GM18499 (cell line): ENCODE data around the gene SNN.

Source experiments
- ATAC-seq: cut with Tn5 transposase; IDR thresholded peaks from one replicate; pipeline ENCODE4 v1.9.1; 2021; ENCODE audit warnings: moderate number of reproducible peaks; ENCODE audit not compliant: insufficient read depth, unreplicated experiment

Gene SNN

DNA sequence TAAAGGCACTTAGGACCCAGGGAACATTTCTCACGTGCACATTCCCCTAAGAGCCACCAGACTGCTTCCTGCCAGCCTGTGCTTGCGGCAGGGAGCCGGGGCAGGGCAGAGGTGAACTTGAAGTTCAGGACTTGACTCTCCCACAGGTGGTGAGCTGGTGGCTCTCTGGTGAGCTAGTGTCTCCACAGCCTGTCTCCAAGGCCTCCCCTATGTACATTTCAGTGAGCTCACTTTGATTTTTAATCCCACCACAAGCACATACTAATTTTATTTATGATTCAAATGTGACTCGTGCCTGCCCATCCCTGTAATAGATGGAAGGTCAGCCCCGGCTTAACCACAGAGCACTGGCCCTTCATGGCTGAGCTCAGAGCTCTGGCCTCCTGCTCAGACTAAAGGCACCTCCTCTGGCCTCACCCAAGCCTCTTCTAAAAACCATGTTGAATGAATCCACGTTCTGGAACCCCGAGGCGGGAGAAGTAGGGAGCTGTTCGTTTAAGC lies 9.2 kb downstream of the SNN start:
- no peak for ATAC-seq

DNA sequence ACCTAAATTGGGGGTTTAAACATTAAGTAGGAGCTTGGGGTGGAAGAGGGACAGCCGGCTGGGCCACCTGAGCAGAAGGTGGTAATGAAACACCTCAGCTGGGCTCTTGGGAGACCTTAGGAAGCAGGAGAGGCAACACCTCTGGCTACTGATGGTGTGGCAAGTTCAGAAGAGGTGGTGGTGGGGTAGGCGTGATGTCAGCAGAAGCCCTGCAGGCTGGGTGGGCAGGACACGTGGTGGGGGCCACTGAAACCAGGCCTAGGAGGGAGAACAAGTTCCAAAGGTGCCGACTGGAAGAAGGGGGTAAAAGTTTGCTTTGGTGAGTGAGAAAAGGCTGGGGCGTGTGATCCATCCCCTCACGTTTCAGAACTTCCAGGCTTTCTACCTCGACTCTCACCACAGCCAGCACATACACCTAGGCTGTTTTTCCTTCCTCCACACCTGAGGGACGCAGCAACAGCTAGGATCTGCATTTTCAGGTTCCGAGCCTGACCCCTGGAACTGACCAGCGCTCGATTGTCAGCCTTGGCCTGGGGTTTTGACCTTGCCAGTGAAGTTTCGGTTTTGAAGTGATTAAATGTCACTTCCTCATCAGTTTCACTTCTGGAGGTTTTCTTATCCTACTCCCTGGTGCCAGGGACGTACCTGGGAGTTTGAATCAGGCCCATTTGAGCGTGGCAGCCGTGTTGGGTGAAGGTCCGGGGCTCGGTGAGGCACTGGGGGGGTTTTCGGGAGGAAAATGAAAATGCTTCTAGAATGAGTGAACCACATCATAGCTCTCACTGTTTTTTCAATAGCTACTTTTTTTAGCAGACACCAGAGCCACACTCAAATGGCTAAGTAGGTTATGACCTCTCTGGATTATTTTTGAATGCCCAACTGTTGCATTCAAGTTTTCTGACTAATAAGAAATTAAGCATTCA lies 10.0 kb downstream of the SNN start:
- ATAC-seq, result no peak

DNA sequence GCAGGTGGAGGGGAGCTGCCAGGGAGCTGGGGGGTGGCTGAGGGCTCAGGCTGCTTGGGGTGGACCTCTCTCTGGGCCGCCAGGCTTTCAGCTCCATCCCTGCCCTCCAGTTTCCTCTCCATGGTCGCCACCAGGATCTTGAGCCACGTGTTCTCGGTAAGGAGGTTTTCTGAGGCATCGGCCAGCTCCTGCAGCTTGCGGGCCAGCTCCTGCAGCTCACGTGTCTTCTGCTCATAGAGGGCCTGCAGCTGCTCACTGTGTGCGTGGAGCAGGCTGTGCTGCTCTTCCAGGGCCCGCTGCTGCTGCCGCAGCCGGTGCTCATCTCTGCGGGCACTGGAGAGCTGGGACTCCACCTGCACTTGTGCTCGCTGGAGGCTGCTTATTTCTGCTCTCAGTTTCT lies 11.0 kb downstream of the SNN start:
- ATAC-seq, result no peak

DNA sequence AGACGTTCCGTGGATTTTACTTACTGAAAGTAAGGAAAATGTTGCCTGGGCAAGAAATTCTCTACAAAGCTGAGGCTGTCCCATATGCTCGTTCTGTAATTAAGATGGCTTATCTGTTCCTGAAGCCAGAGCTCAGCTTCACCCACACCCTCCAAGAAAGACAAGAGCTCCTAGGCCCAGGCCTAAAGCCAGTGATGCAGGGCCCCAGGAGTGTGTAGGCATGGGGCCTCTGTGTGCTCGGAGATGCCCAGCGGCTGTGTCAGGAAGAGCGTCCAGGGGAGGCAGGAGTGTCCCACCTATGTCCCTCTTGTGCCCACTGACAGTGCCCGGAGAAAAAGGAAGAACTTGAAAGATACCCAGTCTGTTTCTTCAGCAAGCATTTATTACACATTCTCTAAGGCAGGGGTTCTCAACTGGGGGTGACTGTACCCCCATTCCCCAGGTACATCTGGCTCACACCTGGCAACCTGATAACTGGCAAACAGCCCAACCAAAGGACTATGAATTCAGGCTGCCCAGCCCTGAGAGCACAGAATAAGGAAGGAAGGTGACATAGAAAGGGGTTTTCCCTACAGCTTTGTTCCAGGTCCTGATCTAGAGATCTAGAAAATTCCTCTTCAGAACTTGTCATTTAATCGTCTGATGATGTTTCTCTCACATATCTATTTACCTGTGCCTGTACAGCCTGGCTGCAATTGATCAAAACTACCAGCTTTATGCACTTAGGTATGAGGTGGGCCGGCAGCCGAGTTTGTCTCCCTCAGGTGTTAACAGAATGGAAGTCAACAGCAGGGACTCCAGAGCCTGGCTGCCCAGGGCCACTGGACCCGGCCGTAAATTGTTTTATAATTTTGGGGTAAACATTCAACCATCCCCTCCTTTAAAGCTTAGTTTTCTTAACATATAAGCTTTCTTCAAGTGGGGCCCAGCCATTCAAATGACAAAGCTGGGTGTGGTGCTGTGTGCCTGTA lies 12.0 kb downstream of the SNN start:
- ATAC-seq, result no peak

DNA sequence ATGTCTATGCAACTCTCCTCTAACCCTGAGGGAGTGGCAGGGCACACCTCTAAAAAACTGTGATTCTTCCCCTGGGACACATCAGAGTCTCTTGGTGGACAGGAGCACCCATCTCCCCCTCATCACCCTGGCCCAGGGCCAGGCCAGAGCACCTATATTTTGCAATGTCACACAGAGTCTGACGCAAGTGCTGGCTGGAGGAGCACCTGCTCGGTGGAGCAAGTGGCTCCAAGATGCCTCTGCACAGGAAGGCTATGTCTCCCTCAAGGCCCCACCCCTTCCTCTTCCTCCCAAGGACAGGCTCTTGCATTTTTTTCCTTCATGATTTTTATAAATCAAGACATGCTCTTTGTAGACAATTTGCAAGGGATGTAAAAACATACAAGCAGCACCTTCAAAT lies 13.3 kb downstream of the SNN start:
- no peak for ATAC-seq

DNA sequence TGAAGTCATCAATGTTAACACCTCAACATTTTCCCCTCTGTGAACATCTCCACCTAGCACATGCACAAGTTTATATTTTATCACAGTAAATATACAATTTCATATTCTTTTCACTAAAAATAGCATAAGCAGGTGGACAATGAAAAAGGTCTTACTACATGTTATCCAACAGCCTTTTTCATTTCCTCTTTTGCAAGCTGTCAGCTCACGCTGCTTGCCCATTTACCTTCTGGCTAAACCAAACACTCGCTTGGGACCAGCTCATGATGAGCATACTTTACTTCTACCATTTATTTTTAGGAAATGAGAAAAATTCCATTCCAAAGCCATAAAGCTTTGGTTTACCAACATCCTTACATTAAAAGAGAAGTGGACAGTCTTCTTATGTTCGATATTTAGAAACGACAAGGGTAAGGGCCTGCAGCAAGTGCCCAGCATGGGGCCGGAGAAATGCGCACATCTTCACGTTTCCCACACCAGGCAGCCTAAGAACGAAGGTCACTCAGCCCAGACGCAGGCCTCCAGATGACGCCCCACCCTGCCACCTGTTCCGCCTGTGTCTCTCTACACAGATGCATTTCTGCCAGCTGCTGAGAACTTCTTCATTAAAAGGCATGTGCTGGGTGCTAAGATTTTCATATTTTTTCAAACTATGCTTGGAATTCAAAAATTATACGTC lies 13.9 kb downstream of the SNN start:
- ATAC-seq, result no peak

DNA sequence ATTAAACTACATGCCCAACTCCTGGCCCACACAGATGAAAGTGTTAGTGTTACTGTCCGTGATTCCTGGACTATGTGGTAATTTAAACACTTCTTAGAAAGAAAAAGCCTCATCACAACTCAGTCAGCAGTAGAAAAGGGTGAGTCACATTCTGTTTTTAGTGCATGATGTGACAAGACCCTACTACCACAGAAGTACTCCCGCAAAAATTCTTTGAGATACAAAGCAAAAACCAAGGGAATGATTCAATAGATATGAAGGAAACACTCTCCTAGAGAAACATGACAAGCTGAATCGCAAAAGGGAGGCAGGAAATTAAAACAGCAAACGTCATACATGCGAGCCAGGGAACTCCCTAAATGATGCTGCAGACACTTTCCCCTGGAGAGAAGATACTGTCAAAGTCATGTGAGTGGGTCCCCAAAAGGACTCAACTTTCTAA lies 14.4 kb downstream of the SNN start:
- ATAC-seq, result no peak

DNA sequence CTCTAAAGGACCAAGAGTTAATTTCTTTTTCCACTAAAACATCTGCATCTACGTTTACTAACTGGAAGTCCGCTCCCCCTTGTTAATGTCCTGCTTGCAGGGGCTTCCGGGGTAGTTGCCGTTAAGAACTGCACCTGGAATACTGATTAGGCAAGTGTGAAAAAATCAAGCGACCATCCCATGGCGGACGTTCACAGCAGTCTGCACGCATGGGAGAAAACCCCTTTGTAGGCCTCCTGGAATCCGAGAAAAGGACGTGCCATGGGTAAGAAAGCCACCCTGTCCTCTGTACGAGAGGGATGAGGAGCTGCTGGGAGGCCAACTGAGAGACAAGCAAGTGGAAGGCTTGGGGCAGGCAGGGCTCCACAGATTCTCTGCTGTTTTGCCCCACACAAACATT lies 14.9 kb downstream of the SNN start:
- ATAC-seq, result no peak

DNA sequence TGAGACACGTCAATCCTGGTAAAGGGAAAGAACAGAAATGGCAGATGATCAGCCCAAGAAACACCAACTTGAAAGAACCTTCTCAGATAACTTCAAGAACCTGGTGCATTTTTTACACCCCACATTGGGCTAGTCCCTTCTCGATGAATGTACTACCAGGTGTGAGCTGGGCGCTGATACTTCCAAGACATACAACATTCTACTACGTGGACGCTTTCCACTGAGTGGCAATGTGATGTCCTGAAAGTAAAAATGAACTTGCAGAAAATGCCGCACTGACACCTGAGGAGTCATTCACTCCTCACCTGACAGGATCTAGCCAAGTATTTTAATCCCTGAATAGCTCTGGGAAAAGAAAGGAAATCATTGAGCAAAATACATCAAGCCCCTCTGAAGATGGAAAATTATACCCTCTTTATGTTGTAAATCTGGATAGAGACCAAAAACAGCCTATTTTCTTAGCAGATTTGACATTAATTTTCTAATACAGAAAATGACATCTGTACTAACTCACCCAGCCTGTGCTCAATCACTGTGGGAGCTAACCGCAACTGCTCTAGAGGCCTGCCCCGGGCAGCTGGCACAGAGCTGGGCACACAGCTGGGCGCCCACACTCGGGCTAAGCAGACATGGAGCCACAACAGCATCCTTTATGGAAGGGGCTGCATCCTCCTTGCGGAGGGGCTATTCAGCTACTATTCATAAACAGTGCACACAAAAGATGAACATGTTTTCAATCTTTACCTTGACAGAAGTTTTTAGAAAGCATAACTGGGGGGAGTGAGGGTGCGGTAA lies 16.2 kb downstream of the SNN start:
- ATAC-seq, result no peak

DNA sequence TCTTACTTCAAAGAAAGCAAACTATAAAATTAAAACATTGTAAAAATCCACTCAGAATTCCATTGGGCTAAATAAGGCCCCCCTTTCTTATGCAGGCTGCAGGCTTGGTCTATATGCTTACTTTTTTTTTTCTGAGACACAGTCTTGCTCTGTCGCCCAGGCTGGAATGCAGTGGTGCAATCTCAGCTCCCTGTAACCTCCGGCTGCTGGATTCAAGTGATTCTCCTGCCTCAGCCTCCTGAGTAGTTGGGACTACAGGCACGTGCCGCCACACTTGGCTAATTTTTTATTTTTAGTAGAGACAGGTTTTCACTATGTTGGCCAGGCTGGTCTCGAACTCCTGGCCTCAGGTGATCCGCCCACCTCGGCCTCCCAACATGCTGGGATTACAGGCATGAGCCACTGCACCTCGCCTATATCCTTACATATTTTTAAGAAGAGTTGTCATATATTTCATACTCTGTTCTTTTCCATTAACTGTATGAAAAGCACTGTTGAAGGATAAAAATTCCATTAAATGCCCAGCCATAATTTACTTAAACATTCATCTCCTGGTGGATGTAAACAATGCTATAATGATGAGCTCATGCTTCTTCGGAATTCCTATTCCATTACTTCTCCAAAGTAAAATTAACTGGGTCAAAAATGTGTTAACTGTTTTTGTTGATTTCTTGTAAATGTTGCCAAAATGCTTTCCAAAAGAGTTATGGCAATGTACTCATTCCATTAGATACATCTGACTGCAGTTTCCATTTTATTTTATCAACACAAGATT lies 17.8 kb downstream of the SNN start:
- no peak for ATAC-seq

DNA sequence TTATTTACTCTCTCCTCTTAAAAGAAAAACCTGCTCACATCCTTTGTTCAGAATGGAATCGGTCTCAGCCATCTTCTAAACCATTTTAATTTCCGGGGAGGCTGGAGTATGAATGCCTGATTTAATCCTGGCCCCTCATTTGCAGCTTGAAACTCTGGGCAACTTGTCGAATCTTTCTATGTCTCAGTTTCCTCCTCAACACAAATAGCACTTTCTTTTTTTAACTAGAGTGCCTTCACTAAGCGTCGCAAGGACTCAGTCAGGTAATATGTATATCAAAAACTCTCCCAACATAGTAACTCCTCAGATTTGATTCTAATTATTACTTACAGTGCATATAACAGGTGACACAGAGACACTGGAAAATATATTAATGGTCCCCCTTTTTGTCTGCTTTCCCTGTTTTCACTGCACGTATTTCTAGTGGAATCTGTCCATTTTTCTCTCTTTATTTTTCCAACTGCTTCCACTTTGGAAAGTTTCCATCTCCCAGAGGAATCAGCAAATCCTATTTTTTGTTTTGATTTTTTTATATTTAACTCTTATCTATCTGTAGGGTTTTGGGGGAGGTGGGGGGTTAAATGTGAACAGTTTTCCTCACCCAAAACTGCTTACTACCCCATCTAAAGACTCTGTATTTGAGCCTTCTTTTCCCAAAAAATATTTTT lies 18.6 kb downstream of the SNN start:
- ATAC-seq, result no peak

DNA sequence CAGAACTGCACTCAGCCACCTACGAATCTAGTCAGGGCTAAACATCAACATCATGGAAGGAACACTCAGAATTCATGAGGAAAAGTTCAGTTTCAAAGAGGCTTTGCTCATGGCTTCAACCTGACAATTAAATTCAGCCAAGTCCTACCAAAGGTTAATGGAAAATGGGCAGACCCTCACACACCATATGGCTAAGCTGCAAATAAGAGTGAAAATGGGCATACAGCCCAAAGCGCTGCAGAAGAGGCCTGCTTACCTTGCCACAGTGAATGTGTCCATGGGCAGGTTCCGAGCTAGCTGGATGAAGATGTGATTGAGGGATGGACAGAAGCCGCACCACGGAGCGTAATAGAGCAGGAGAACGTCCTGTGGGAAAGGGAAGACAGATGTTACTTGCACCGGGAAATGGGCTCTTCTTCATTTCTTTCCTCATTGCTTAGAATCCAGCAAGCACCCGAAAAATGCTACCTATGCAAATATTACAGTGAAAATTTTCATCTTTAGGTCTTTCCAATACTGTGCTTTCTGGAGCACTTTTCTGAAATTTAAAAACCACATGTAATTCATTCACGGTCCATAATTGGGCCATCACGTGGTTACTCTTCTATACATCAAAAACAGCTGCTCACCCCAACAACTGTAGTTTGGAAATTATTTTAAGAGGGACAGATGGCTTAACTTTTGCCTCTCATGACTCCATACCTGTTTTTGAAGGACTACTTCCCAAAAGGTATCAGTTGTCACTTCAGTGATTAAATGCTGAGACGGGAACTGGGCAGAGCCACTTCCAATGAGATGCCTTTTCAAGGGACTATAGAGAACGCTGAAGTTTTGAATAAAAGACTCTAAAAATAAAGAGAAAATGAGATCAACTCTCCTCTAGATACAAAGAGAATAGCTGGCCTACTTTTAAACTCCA lies 19.6 kb downstream of the SNN start:
- no peak for ATAC-seq

DNA sequence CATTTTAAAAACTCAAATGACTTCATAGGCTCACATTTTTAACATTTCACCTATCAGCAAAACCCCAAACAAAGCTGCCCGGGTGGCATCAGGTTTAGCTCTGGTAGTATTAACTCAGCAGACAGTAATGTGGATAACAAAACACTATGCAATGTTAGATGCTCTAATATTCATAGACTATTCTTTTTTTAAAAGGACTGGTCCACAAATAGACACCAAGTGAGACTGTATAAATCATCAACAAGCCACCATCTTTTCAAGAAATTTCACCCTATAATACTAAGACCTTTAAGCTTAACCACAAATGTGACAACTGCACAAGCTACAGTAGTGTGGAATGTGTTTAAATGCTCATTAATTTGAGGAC lies 20.2 kb downstream of the SNN start:
- no peak for ATAC-seq

DNA sequence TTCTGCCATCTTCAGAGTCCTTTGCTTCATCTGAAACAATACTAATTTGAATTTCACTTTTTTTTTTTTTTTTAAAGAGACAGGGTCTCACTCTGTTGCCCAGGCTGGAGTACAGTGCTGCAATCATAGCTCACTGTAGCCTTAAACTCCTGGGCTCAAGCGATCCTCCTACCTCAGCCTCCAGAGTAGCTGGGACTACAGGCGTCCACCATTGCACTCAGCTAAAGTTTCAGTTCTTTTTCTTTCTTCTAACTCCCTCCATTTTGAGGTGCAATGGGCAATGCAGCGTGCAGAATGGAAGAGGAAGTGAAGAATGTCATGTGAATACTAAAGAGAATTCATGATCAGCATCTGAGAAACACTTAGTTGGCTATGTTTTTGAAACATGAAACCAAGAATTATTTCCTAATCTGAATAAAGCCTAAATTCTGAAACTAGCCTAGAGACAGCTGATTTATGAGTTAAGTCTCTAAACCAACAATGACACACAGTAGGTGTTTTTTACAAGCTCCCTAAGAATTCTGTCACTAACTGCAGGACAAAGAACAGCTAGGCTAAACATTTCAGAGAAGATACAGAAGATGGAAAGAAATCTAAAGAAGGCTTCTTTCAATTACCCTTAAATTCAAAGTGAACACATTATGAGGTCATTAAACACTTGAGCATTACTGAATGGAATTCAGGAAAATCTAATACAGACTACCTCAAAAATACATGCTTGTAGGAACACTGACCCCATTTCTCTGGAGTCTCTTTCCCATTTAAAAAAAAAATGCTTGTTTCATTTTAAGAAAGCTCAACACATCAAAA lies 21.0 kb downstream of the SNN start:
- ATAC-seq, result peak; percentile 77

DNA sequence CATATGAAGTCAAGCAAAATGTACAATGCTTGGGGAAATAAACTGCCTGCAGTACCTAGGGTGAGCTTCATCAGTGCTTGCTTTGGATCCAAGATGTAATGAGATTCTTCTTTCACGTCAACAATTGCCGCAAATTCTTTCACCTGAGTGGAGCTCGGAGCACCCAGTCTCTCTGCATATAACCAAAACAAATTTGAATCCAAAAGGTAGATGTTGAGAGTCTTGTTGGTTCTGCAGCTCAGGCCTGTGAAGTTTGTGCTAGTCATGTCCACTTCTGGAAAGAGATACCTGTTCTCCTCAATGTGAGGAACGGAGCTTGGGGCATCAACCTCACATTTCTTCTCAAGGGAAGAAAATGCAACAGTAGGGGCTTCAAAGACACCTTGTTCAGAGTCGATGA lies 23.0 kb downstream of the SNN start:
- no peak for ATAC-seq

DNA sequence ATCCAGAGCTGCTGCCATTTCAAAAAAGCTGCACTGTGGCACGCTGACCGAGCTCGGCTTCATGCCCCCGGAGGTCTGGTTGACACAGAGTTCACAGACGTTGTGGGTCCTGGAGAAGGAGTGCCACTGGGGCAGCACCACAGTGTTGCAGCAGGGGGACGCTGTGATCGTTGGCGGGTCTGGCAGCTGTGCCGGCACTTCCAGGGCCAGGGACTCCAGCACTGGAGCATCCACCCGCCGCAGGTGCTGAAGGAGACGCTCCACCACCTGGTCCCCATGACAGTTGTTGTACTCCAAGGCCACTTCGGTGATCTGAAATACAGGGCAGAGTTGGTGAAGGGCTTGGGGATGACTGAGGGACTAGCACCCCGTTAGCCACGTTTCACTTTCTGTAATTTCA lies 23.5 kb downstream of the SNN start:
- ATAC-seq, result no peak

DNA sequence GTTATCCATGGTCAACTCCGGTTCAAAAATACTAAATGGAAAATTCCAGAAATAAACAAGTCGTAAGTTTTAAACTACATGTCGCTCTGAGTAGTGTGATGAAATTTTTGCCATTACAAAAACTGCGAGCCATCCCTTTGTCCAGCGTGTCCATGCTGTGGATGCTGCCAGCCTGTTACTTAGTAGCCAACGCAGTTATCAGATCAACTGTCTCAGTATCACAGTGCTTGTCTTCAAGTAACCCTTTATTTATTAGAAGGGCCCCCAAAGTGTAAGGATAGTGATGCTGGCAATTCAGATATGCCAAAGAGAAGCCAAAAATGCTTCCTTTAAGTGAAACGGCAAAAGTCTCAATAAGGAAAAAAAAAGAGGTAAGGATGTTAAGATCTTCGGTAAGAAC lies 23.9 kb downstream of the SNN start:
- no peak for ATAC-seq
